Measurements from ENCODE around the gene ASCC2.

ASCC2 gene

GRCh38 chr22:29816539-29816938 lies 21.5 kb downstream of the ASCC2 start:
- DNase-seq: no peak

- DNase-seq: no peak
Measured at GRCh38 chr22:29816128-29816527, 21.9 kb downstream of the ASCC2 start.

- DNase-seq: no peak
Measured at GRCh38 chr22:29815580-29815979, 22.5 kb downstream of the ASCC2 start.

- no peak for DNase-seq
Measured at GRCh38 chr22:29814003-29814402, 24.1 kb downstream of the ASCC2 start.

GRCh38 chr22:29813563-29813962 lies 24.5 kb downstream of the ASCC2 start:
- DNase-seq: no peak

GRCh38 chr22:29813126-29813525 lies 24.9 kb downstream of the ASCC2 start:
- DNase-seq: no peak

- DNase-seq: no peak
Measured at GRCh38 chr22:29811377-29811776, 26.7 kb downstream of the ASCC2 start.

GRCh38 chr22:29810216-29810615 lies 27.9 kb downstream of the ASCC2 start:
- no peak for DNase-seq

GRCh38 chr22:29806196-29806595 lies 31.9 kb downstream of the ASCC2 start:
- no peak for DNase-seq

- no peak for DNase-seq
Measured at GRCh38 chr22:29804985-29805384, 33.1 kb downstream of the ASCC2 start.

GRCh38 chr22:29803190-29803589 lies 34.9 kb downstream of the ASCC2 start:
- DNase-seq: no peak

GRCh38 chr22:29801796-29802195 lies 36.3 kb downstream of the ASCC2 start:
- DNase-seq: no peak

- DNase-seq: no peak
Measured at GRCh38 chr22:29801153-29801552, 36.9 kb downstream of the ASCC2 start.

GRCh38 chr22:29799217-29799680 lies 38.8 kb downstream of the ASCC2 start:
- DNase-seq: no peak

GRCh38 chr22:29798801-29799200 lies 39.3 kb downstream of the ASCC2 start:
- DNase-seq: no peak

- no peak for DNase-seq
Measured at GRCh38 chr22:29798318-29798717, 39.8 kb downstream of the ASCC2 start.

GRCh38 chr22:29797351-29797750 lies 40.7 kb downstream of the ASCC2 start:
- DNase-seq: no peak

GRCh38 chr22:29795663-29796062 lies 42.4 kb downstream of the ASCC2 start:
- DNase-seq: no peak

GRCh38 chr22:29793396-29793795 lies 44.7 kb downstream of the ASCC2 start:
- DNase-seq: no peak

- DNase-seq: no peak
Measured at GRCh38 chr22:29790061-29790460, 48.0 kb downstream of the ASCC2 start.

- DNase-seq: no peak
Measured at GRCh38 chr22:29788339-29789279, 49.5 kb downstream of the ASCC2 start.

GRCh38 chr22:29787371-29787980 lies 50.6 kb downstream of the ASCC2 start:
- DNase-seq: no peak

- no peak for DNase-seq
Measured at GRCh38 chr22:29786031-29786430, 52.0 kb downstream of the ASCC2 start.

Data from activated effector memory CD4-positive, alpha-beta T cell treated with Interleukin-2 at 50 U/mL for 16 hours (primary cell).